IMR-90 (cell line): ENCODE data around the gene SBF1. TPM values are rescaled to one million over a fixed set of nuclear protein-coding genes. Genes with fewer than 3 reads are reported as not detected.

Experiments used
- ATAC-seq: fragments of 200-7000 bp; cut with Tn5 transposase; 2 replicates; pipeline ENCODE4 v1.9.1; 2020; ENCODE audit warnings: low read depth, mild to moderate bottlenecking, moderate library complexity
- BruUV-seq: library from RNA; stranded (reverse); fragments of 400-500 nt; replicated peaks from 2 replicates; lab custom pipeline; 2021; lab: Mats Ljungman, UMichigan
- CTCF ChIA-PET: fragments of 300-600 bp; formaldehyde crosslinking; extraction: SDS; loops from one replicate; lab custom pipeline; 2021; ENCODE audit warnings: antibody characterized with exemption; lab: Yijun Ruan, JAX
- POLR2A ChIA-PET: fragments of 300-600 bp; sonication (Branson Sonifier 250); formaldehyde crosslinking; loops from one replicate; lab custom pipeline; 2022; ENCODE audit warnings: antibody characterized with exemption; ENCODE audit not compliant: unreplicated experiment; lab: Charles Lee
- DNase-seq: peaks from one replicate; pipeline ENCODE4 v3.0.0; 2013
- H2AFZ ChIP-seq: replicated peaks from 2 replicates; pipeline ENCODE3; 2013; ENCODE audit warnings: low read length, mild to moderate bottlenecking; ENCODE audit not compliant: poor library complexity
- H2AK5ac ChIP-seq: 2 replicates; pipeline ENCODE4 v1.6.1; 2013; ENCODE audit warnings: low read depth, low read length, inconsistent platforms
- H2AK9ac ChIP-seq: replicated peaks from 2 replicates; pipeline ENCODE3; 2013; ENCODE audit warnings: mild to moderate bottlenecking, low read depth, low read length, moderate library complexity; ENCODE audit not compliant: poor library complexity
- H2BK120ac ChIP-seq: 2 replicates; pipeline ENCODE4 v1.6.1; 2013; ENCODE audit warnings: low read depth, low read length, inconsistent platforms
- H2BK15ac ChIP-seq: 3 replicates; pipeline ENCODE4 v1.6.1; 2013; ENCODE audit warnings: low read depth, low read length, inconsistent platforms
- H2BK20ac ChIP-seq: 2 replicates; pipeline ENCODE4 v1.6.1; 2013; ENCODE audit warnings: low read depth, mild to moderate bottlenecking, inconsistent platforms, low read length, moderate library complexity
- H2BK5ac ChIP-seq: 2 replicates; pipeline ENCODE4 v1.6.1; 2013; ENCODE audit warnings: mild to moderate bottlenecking, low read depth, low read length, inconsistent platforms; ENCODE audit not compliant: poor library complexity, severe bottlenecking
- H3K14ac ChIP-seq: replicated peaks from 2 replicates; pipeline ENCODE4 v1.6.1; 2013; ENCODE audit warnings: low read depth, low read length, inconsistent platforms
- H3K18ac ChIP-seq: 2 replicates; pipeline ENCODE4 v1.6.1; 2013; ENCODE audit warnings: low read depth, low read length, control low read depth
- H3K23ac ChIP-seq: 2 replicates; pipeline ENCODE4 v1.6.1; 2013; ENCODE audit warnings: low read depth, low read length, inconsistent platforms
- H3K27ac ChIP-seq: 2 replicates; pipeline ENCODE4 v1.5.1; 2013; ENCODE audit warnings: mild to moderate bottlenecking, control low read depth, low read length; ENCODE audit not compliant: insufficient read depth
- H3K27me3 ChIP-seq: 2 replicates; pipeline ENCODE4 v1.6.1; 2013; ENCODE audit warnings: low read length; ENCODE audit not compliant: control insufficient read depth, insufficient read depth
- H3K36me3 ChIP-seq: 2 replicates; pipeline ENCODE4 v1.6.1; 2013; ENCODE audit warnings: low read length, mixed read lengths; ENCODE audit not compliant: control insufficient read depth, insufficient read depth
- H3K4ac ChIP-seq: 2 replicates; pipeline ENCODE4 v1.6.1; 2013; ENCODE audit warnings: low read depth, low read length, inconsistent platforms
- H3K4me1 ChIP-seq: 2 replicates; pipeline ENCODE4 v1.6.1; 2013; ENCODE audit warnings: low read length, mixed read lengths; ENCODE audit not compliant: control insufficient read depth, insufficient read depth
- H3K4me2 ChIP-seq: 2 replicates; pipeline ENCODE4 v1.6.1; 2013; ENCODE audit warnings: low read depth, mild to moderate bottlenecking, control low read depth, low read length, moderate library complexity
- H3K4me3 ChIP-seq: 2 replicates; pipeline ENCODE4 v1.5.1; 2013; ENCODE audit warnings: low read depth, mild to moderate bottlenecking, control low read depth, low read length, moderate library complexity; ENCODE audit not compliant: insufficient read depth
- H3K56ac ChIP-seq: 2 replicates; pipeline ENCODE4 v1.6.1; 2013; ENCODE audit warnings: low read length, inconsistent platforms; ENCODE audit not compliant: insufficient read depth; ENCODE audit errors: extremely low read depth
- H3K79me1 ChIP-seq, 2 experiments: 2 replicates each; pipeline ENCODE4 v1.6.1; 2013; ENCODE audit warnings: low read length in 2 of 2, inconsistent platforms in 1 of 2, low read depth in 1 of 2
- H3K9ac ChIP-seq: 2 replicates; pipeline ENCODE4 v1.6.1; 2013; ENCODE audit warnings: low read depth, low read length, control low read depth
- H3K9me1 ChIP-seq: 2 replicates; pipeline ENCODE4 v1.6.1; 2013; ENCODE audit warnings: low read length, inconsistent platforms; ENCODE audit not compliant: insufficient read depth
- H3K9me3 ChIP-seq: 2 replicates; pipeline ENCODE4 v1.6.1; 2013; ENCODE audit warnings: low read length; ENCODE audit not compliant: control insufficient read depth, insufficient read depth
- H4K20me1 ChIP-seq: 2 replicates; pipeline ENCODE4 v1.6.1; 2013; ENCODE audit warnings: low read length, inconsistent platforms; ENCODE audit not compliant: insufficient read depth
- H4K5ac ChIP-seq: 2 replicates; pipeline ENCODE4 v1.6.1; 2013; ENCODE audit warnings: mild to moderate bottlenecking, low read depth, low read length, control low read depth
- H4K8ac ChIP-seq, 2 experiments: 2 replicates each; pipeline ENCODE4 v1.6.1; 2013; ENCODE audit warnings: low read depth in 2 of 2, low read length in 2 of 2, control low read depth in 1 of 2, inconsistent platforms in 1 of 2
- H4K91ac ChIP-seq: 2 replicates; pipeline ENCODE4 v1.6.1; 2013; ENCODE audit warnings: low read depth, low read length, inconsistent platforms; ENCODE audit not compliant: insufficient read depth
- WGBS, 2 experiments: methylation state at CpG; one replicate each; pipeline versions ENCODE4 v1.1.5 to v1.1.7; 2013; ENCODE audit warnings: missing lambda C conversion rate in 2 of 2; ENCODE audit not compliant: insufficient read length in 1 of 2; ENCODE audit errors: extremely low coverage in 2 of 2; 5-methylcytosine and 5-hydroxymethylcytosine counted together
- dilution Hi-C: fragments of 300-500 bp; cut with HindIII; formaldehyde crosslinking; loops from one replicate; pipeline ENCODE4 v1.14.3; 2018; ENCODE audit warnings: low sequenced_read_pairs; ENCODE audit not compliant: unreplicated experiment
- in situ Hi-C: fragments of 300-500 bp; cut with MboI; formaldehyde crosslinking; loops from 3 replicates; pipeline ENCODE4 v1.14.3; 2019; ENCODE audit warnings: low sequenced_read_pairs, inconsistent platforms, mixed read lengths
- intact Hi-C: fragments of 100-400 bp; cut with micrococcal nuclease; formaldehyde crosslinking; loops from 2 replicates; pipeline ENCODE4 v1.10.0; 2022
- polyA plus RNA-seq, 3 experiments: library from polyadenylated mRNA; depleted of rRNA; stranded (reverse); fragments of >200 nt; gene quantifications; 2 replicates each; pipeline ENCODE4 v1.2.3, GENCODE V29; 2012; ENCODE audit warnings: low replicate concordance in 1 of 3
- total RNA-seq: library from RNA; depleted of rRNA; stranded (reverse); fragments of >200 nt; gene quantifications from 2 replicates; pipeline ENCODE4 v1.2.3, GENCODE V29; 2012
- TF ChIP-seq, protein P1 (sequence below): conservative IDR thresholded peaks from 2 replicates; pipeline ENCODE4 v1.5.1; 2012; ENCODE audit warnings: mild to moderate bottlenecking, low read depth, low read length, improper control_type of control experiment

Gene SBF1
- total and polyA plus RNA-seq, 2 of the 4 experiments (the other 2 are of a cell fraction): 21.5 to 33.2 TPM

DNA sequence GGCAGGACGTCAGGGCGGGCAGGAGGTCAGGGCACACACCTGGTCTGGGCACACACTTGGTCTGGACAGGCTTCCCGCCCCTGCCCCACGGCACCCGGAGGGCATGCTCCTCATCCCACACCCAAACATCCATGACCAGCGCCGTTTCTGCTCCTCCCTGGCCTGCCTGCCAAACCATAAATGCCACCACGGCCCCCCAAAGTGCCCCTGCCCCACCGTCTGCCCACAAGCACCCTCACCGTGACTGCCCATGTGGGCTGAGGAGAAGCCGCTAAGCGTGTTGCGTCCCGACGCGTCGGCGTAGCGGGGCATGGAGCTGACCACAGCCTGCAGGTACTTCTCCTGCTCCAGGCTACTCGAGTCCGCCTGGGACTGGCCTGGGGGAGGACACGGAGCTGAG lies 15.8 kb downstream of the SBF1 start:
- Histone ChIP-seq H3K27ac (no peak overlapping the region), H3K9me3 (no peaks in the 10 kb centered on the region), H2AK5ac (no peak overlapping the region), H2BK120ac (no peak overlapping the region), H3K9ac (no peak overlapping the region), H3K18ac (no peak overlapping the region), H2BK15ac (no peak overlapping the region), H3K56ac (no peak overlapping the region), H2AFZ (no peak overlapping the region), H3K27me3 (no peaks in the 10 kb centered on the region), H3K9me1 (no peaks in the 10 kb centered on the region), H2BK5ac (no peak overlapping the region), H3K4me2 (no peak overlapping the region), H3K23ac (no peak overlapping the region), H4K20me1 (peaks cover 10% of the 10 kb centered on the region), H3K4me3 (no peak overlapping the region), H2BK20ac (no peak overlapping the region), H4K8ac (no peak overlapping the region), H2AK9ac (peak overlapping the region; percentile 65), H3K4ac (no peak overlapping the region), H3K14ac (no peak overlapping the region), H3K4me1 (no peaks in the 10 kb centered on the region), H3K79me1 (0 out of 4 replicates have a peak, but pooled peaks cover 0 to under 1% of the 10 kb centered on the region in 2 experiments), H4K5ac (no peak overlapping the region), H4K91ac (no peak overlapping the region), H3K36me3 (peaks cover 91% of the 10 kb centered on the region)
- DNase-seq (no peak), ATAC-seq (no peak)
- ChIA-PET POLR2A (no interaction called here), CTCF (interaction anchor here (0.6 kb wide), 1 partner anchor 161 kb away, joined by 3 read pairs; no protein-coding TSS in a partner anchor)
- intact Hi-C loops: no loop called here
- TF ChIP-seq, protein P1, sequence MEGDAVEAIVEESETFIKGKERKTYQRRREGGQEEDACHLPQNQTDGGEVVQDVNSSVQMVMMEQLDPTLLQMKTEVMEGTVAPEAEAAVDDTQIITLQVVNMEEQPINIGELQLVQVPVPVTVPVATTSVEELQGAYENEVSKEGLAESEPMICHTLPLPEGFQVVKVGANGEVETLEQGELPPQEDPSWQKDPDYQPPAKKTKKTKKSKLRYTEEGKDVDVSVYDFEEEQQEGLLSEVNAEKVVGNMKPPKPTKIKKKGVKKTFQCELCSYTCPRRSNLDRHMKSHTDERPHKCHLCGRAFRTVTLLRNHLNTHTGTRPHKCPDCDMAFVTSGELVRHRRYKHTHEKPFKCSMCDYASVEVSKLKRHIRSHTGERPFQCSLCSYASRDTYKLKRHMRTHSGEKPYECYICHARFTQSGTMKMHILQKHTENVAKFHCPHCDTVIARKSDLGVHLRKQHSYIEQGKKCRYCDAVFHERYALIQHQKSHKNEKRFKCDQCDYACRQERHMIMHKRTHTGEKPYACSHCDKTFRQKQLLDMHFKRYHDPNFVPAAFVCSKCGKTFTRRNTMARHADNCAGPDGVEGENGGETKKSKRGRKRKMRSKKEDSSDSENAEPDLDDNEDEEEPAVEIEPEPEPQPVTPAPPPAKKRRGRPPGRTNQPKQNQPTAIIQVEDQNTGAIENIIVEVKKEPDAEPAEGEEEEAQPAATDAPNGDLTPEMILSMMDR: no peak
- BruUV-seq: no TSS peak
- in situ Hi-C loops: no loop called here
- dilution Hi-C loops: no loop called here
- WGBS, 2 experiments: 91% methylated on average over 15 of the region's 22 CpGs; no CpG with 5 or more reads in 1 of the 2 experiments
